GM21786 (cell line): ENCODE results near the gene AMPD3.
A peak's percentile ranks its signal among the peaks of the same experiment; 100 is the strongest.
"Not testable (repeated sequence)": the region's sequence is repeated elsewhere in the genome, so short reads cannot be mapped to it uniquely, and the experiment has no call there.

Experiments
- ATAC-seq: cut with Tn5 transposase; IDR thresholded peaks from one replicate; pipeline ENCODE4 v1.9.1; 2021; ENCODE audit not compliant: unreplicated experiment

The AMPD3 gene

GRCh38 chr11:10436683-10437082, 18.4 kb upstream of the AMPD3 start:
- not testable (repeated sequence) for ATAC-seq

GRCh38 chr11:10438458-10438857, 16.6 kb upstream of the AMPD3 start:
- no peak for ATAC-seq

- no peak for ATAC-seq
Measured at GRCh38 chr11:10439351-10439750, 15.7 kb upstream of the AMPD3 start.

GRCh38 chr11:10439924-10440323, 15.1 kb upstream of the AMPD3 start:
- ATAC-seq: no peak

- ATAC-seq: no peak
Measured at GRCh38 chr11:10440401-10440800, 14.7 kb upstream of the AMPD3 start.

- ATAC-seq: no peak
Measured at GRCh38 chr11:10441091-10441490, 14.0 kb upstream of the AMPD3 start.

- peak; percentile 94 for ATAC-seq
Measured at GRCh38 chr11:10441652-10442503, 13.2 kb upstream of the AMPD3 start.

- ATAC-seq: no peak
Measured at GRCh38 chr11:10443152-10443551, 11.9 kb upstream of the AMPD3 start.

GRCh38 chr11:10443721-10444235, 11.3 kb upstream of the AMPD3 start:
- no peak for ATAC-seq

GRCh38 chr11:10444725-10445315, 10.2 kb upstream of the AMPD3 start:
- no peak for ATAC-seq

GRCh38 chr11:10447445-10447844, 7.6 kb upstream of the AMPD3 start:
- ATAC-seq: no peak

- peak; percentile 19 for ATAC-seq
Measured at GRCh38 chr11:10450462-10451425, 4.3 kb upstream of the AMPD3 start.

- ATAC-seq: peak; percentile 27
Measured at GRCh38 chr11:10451426-10452116, 3.5 kb upstream of the AMPD3 start.

- no peak for ATAC-seq
Measured at GRCh38 chr11:10452211-10452767, 2.8 kb upstream of the AMPD3 start.

GRCh38 chr11:10453261-10453660, 1.8 kb upstream of the AMPD3 start:
- no peak for ATAC-seq

GRCh38 chr11:10455637-10456487, 798 bp downstream of the AMPD3 start:
- ATAC-seq: peak; percentile 44

GRCh38 chr11:10456519-10456918, 1.5 kb downstream of the AMPD3 start:
- ATAC-seq: no peak

- ATAC-seq: no peak
Measured at GRCh38 chr11:10457901-10458300, 2.8 kb downstream of the AMPD3 start.
